Activated CD4-positive, alpha-beta T cell treated with anti-CD3 and anti-CD28 coated beads, Interleukin-2, amount 50 U/mL, for 48 hours (primary cell): ENCODE measurements around the gene ADAMTS19.
A peak's percentile ranks its signal among the peaks of the same experiment; 100 is the strongest.
"Not testable (repeated sequence)": the region's sequence is repeated elsewhere in the genome, so short reads cannot be mapped to it uniquely, and the experiment has no call there.

Experiments
- DNase-seq, 2 experiments: peaks; one replicate each; pipeline ENCODE4 v3.0.0-alpha.2; 2020

ADAMTS19 gene

GRCh38 chr5:129609710-129610109 is 149.6 kb downstream of the ADAMTS19 start:
- no peak for DNase-seq

GRCh38 chr5:129616517-129616916 is 156.4 kb downstream of the ADAMTS19 start:
- no peak for DNase-seq

GRCh38 chr5:129617206-129617605 is 157.1 kb downstream of the ADAMTS19 start:
- DNase-seq = no peak

GRCh38 chr5:129619782-129620181 is 159.7 kb downstream of the ADAMTS19 start:
- no peak for DNase-seq

GRCh38 chr5:129622531-129622930 is 162.4 kb downstream of the ADAMTS19 start:
- DNase-seq = no peak

GRCh38 chr5:129629575-129629974 is 169.5 kb downstream of the ADAMTS19 start:
- DNase-seq = no peak

GRCh38 chr5:129630101-129630500 is 170.0 kb downstream of the ADAMTS19 start:
- DNase-seq = no peak

GRCh38 chr5:129631961-129632360 is 171.9 kb downstream of the ADAMTS19 start:
- DNase-seq = no peak

- not testable (repeated sequence) for DNase-seq
Measured at GRCh38 chr5:129637501-129637900, 177.4 kb downstream of the ADAMTS19 start.

GRCh38 chr5:129639331-129639730 is 179.2 kb downstream of the ADAMTS19 start:
- no peak for DNase-seq

GRCh38 chr5:129652349-129653056 is 192.4 kb downstream of the ADAMTS19 start:
- DNase-seq = no peak

GRCh38 chr5:129653057-129653375 is 192.9 kb downstream of the ADAMTS19 start:
- no peak for DNase-seq

- DNase-seq = no peak
Measured at GRCh38 chr5:129653442-129653841, 193.3 kb downstream of the ADAMTS19 start.

- DNase-seq = no peak
Measured at GRCh38 chr5:129656952-129657351, 196.9 kb downstream of the ADAMTS19 start.

- no peak for DNase-seq
Measured at GRCh38 chr5:129658801-129659200, 198.7 kb downstream of the ADAMTS19 start.

GRCh38 chr5:129661366-129662035 is 201.4 kb downstream of the ADAMTS19 start:
- no peak for DNase-seq

GRCh38 chr5:129664336-129664937 is 204.3 kb downstream of the ADAMTS19 start:
- peak; percentile 52 to 60 for DNase-seq

GRCh38 chr5:129670957-129671500 is 210.9 kb downstream of the ADAMTS19 start:
- DNase-seq = no peak

- no peak for DNase-seq
Measured at GRCh38 chr5:129672006-129672405, 211.9 kb downstream of the ADAMTS19 start.

- DNase-seq = no peak
Measured at GRCh38 chr5:129679671-129680070, 219.6 kb downstream of the ADAMTS19 start.

GRCh38 chr5:129687941-129688340 is 227.8 kb downstream of the ADAMTS19 start:
- no peak for DNase-seq

- no peak for DNase-seq
Measured at GRCh38 chr5:129689045-129689444, 228.9 kb downstream of the ADAMTS19 start.

- DNase-seq = no peak
Measured at GRCh38 chr5:129691220-129691619, 231.1 kb downstream of the ADAMTS19 start.

GRCh38 chr5:129696636-129697035 is 236.5 kb downstream of the ADAMTS19 start:
- DNase-seq = no peak
